Kidney (tissue), 14 donors: ENCODE measurements around the gene FNBP1. TPM values are rescaled to one million over a fixed set of nuclear protein-coding genes. Genes with fewer than 3 reads are reported as not detected.

Source experiments
- DNase-seq, 5 donors: peaks; one replicate each; pipeline ENCODE4 v3.0.0-alpha.2; 2013 to 2020
- FAIRE-seq: peaks from 2 replicates; lab custom pipeline; 2012; peaks lifted over from hg19 to GRCh38; lab: Jason Lieb, UNC
- H3K27ac ChIP-seq, 2 donors: one replicate each; pipeline ENCODE4 v1.7.0; 2013; ENCODE audit warnings: low read depth in 2 of 2, low read length in 2 of 2, inconsistent platforms in 1 of 2
- H3K27me3 ChIP-seq: one replicate; pipeline ENCODE4 v1.7.1; 2013; ENCODE audit warnings: low read length, inconsistent platforms; ENCODE audit not compliant: control insufficient read depth, insufficient read depth
- H3K36me3 ChIP-seq, 3 donors: one replicate each; pipeline versions ENCODE4 v1.7.0 to v1.7.1; 2013; ENCODE audit warnings: low read length in 3 of 3, control low read depth in 1 of 3, inconsistent platforms in 1 of 3; ENCODE audit not compliant: insufficient read depth in 3 of 3, control insufficient read depth in 2 of 3
- H3K4me1 ChIP-seq, 3 donors: one replicate each; pipeline versions ENCODE4 v1.7.0 to v1.7.1; 2013; ENCODE audit warnings: low read length in 3 of 3, inconsistent platforms in 1 of 3, low read depth in 1 of 3; ENCODE audit not compliant: control insufficient read depth in 2 of 3, insufficient read depth in 2 of 3
- H3K4me3 ChIP-seq, 3 donors: one replicate each; pipeline versions ENCODE4 v1.7.0 to v1.8.1; 2013; ENCODE audit warnings: low read length in 3 of 3, control low read depth in 1 of 3, inconsistent platforms in 1 of 3
- H3K9ac ChIP-seq, 3 donors: one replicate each; pipeline versions ENCODE4 v1.7.0 to v1.7.1; 2013; ENCODE audit warnings: low read length in 3 of 3, control low read depth in 1 of 3, inconsistent platforms in 1 of 3
- H3K9me3 ChIP-seq, 3 donors: one replicate each; pipeline versions ENCODE4 v1.7.0 to v1.7.1; 2013; ENCODE audit warnings: low read length in 3 of 3, control low read depth in 1 of 3, inconsistent platforms in 1 of 3; ENCODE audit not compliant: control insufficient read depth in 2 of 3, insufficient read depth in 1 of 3
- CTCF ChIP-seq: IDR thresholded peaks from 3 replicates; pipeline ENCODE4 v1.5.1; 2012; ENCODE audit warnings: mild to moderate bottlenecking, moderate library complexity, borderline replicate concordance; ENCODE audit not compliant: insufficient read depth; ENCODE audit errors: extremely low read depth
- intact Hi-C: fragments of 100-400 bp; cut with DNase I; formaldehyde crosslinking; loops from one replicate; pipeline ENCODE4 v1.11.1; 2022
- polyA plus RNA-seq: library from polyadenylated mRNA; stranded (reverse); fragments of 350-450 nt; fragmentation: Illumina TruSeq; extraction: RNeasy Lipid Tissue Mini Kit (QIAGEN cat#74804); gene quantifications from one replicate; pipeline ENCODE4 v1.2.3, GENCODE V29; 2014; ENCODE audit warnings: low read depth, low replicate concordance; ENCODE audit not compliant: insufficient read depth
- total RNA-seq: library from RNA; stranded (reverse); fragmentation: NEBNext Ultra II Directional; extraction: Animal tissue kit (Norgen Biotek cat#: 25700); gene quantifications from one replicate; pipeline ENCODE4 v1.2.1, GENCODE V29; 2021
- donor health status: control.
- donor health status: control.
- donor health status: control.
- donor health status: control.
- donor health status: control.
- donor health status: DM: yes; HTN: yes; CAD: no.
- donor health status: Normal renal cell carcinoma (clear cell type).

The FNBP1 gene
- total and polyA plus RNA-seq, 2 donors from 2014 or later = 9.7 to 51.7 TPM

GRCh38 chr9:129897263-129897662 is 145.7 kb downstream of the FNBP1 start:
- no peaks in the 10 kb centered on the region for H3K4me1 ChIP-seq
- DNase-seq (no peak), FAIRE-seq (no peak)
- H3K4me3 ChIP-seq = no peak overlapping the region
- peaks cover 3 to 11% (median 8%) of the 10 kb centered on the region in 3 donors for H3K36me3 ChIP-seq
- intact Hi-C loops = no loop called here
- H3K9ac ChIP-seq = no peak overlapping the region
- no peaks in the 10 kb centered on the region for H3K9me3 ChIP-seq
- H3K27ac ChIP-seq = no peak overlapping the region
- no peak for TF ChIP-seq CTCF
- no peaks in the 10 kb centered on the region for H3K27me3 ChIP-seq

DNA sequence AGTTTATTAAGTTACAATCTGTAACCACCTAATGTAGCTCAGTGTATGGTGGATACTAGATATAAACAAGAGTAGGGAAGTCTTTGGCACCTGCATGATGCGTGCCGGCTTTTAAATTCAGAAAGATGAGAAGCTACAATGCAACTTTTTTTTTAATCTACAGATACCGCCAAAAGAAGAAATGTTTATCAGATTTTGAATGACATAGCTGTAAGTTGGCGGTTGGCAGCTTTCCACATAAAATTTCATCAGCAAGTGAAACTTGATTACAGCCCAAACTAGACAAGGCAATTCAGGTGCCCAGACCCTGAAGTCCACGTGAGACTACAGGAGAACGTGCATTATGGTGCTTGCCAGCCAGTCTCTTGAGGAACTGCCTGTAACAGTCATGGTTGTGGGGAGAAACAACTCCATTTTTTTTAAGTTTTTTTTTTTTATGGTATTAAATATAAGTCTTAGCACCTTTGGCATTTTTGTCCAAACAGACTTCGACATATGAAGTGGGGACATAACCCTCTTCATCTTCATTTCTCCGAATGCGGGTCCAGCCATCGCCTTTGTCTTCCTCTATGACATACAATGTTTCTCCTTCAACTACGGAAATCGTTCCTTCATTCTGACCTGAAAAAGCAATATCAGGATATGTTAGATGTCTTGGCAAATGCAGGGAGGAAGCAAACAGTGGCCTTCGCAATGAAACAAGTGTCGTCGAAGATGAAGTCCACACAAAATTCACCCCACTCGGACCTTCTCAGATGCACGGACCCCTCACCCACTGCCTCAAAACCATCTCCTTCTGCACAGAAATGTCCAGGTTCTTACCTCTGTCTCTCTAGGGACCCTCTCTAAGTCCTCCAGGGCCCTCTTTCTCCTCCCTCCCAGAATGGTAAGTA is 147.4 kb downstream of the FNBP1 start:
- Histone ChIP-seq H3K27ac (no peak overlapping the region), H3K36me3 (peaks cover 1 to 9% (median 8%) of the 10 kb centered on the region in 3 donors), H3K9me3 (no peaks in the 10 kb centered on the region), H3K4me3 (no peak overlapping the region), H3K9ac (no peak overlapping the region), H3K4me1 (no peaks in the 10 kb centered on the region), H3K27me3 (no peaks in the 10 kb centered on the region)
- no peak for DNase-seq
- FAIRE-seq = no peak
- no peak for TF ChIP-seq CTCF
- intact Hi-C loops = no loop called here

DNA sequence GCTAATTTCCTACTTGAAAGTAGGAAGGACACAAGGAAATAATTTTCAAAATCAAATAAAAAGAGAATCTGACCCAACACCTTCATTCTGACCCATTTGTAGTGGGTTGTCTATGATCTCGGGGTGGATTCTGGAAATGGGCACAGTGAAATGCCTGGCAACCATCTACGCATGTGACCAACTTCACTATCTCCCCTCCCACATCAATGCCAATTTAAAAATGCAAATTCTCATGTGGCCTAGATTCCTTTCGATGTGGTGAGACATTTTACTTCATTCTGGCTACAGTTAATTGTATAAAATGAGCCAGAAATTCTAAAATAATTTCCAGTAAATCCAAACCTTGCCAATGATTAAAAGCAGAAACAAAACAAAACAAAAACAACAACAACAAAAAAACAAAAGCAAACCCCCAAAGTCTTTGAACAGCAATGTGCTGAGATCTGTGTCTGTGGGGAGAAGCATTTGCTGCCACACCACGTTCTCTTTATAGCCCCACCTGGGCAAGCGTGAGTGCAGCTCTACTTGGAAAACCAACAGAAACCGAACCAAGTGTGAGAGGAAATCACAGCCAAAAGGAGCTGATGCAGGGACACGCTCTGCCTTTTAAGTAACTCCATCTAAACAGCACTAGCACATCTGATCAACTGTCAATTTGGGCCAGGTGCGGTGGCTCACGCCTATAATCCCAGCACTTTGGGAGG is 148.7 kb downstream of the FNBP1 start:
- Histone ChIP-seq H3K36me3 (peaks cover 0 to 7% (median 4%) of the 10 kb centered on the region in 3 donors), H3K4me1 (peaks cover 0 to 2% (median 0%) of the 10 kb centered on the region in 3 donors), H3K9ac (no peak overlapping the region), H3K27me3 (no peaks in the 10 kb centered on the region), H3K4me3 (no peak overlapping the region), H3K27ac (no peak overlapping the region), H3K9me3 (no peaks in the 10 kb centered on the region)
- TF ChIP-seq CTCF = no peak
- intact Hi-C loops = no loop called here
- DNase-seq (no peak), FAIRE-seq (no peak)
